Endothelial cell (in vitro differentiated cells): ENCODE measurements around the gene DCDC2C. TPM values are rescaled to one million over a fixed set of nuclear protein-coding genes. Genes with fewer than 3 reads are reported as not detected.

Source experiments
- DNase-seq: peaks from one replicate; pipeline ENCODE4 v3.0.0; 2021; ENCODE audit warnings: low spot score
- H3K27ac Mint-ChIP-seq: one replicate; pipeline ENCODE4 v1.8.0; 2021; ENCODE audit warnings: mixed read lengths, inconsistent platforms; ENCODE audit not compliant: unreplicated experiment
- H3K27me3 Mint-ChIP-seq: one replicate; pipeline ENCODE4 v1.8.0; 2021; ENCODE audit warnings: mild to moderate bottlenecking, moderate library complexity, mixed read lengths, inconsistent platforms; ENCODE audit not compliant: unreplicated experiment
- H3K36me3 Mint-ChIP-seq: one replicate; pipeline ENCODE4 v1.8.0; 2021; ENCODE audit warnings: mild to moderate bottlenecking, low read depth, mixed read lengths, inconsistent platforms; ENCODE audit not compliant: unreplicated experiment
- H3K4me1 Mint-ChIP-seq: one replicate; pipeline ENCODE4 v1.8.0; 2021; ENCODE audit warnings: mild to moderate bottlenecking, mixed read lengths, inconsistent platforms; ENCODE audit not compliant: unreplicated experiment
- H3K4me3 Mint-ChIP-seq: one replicate; pipeline ENCODE4 v1.8.0; 2021; ENCODE audit warnings: mild to moderate bottlenecking, mixed read lengths, inconsistent platforms; ENCODE audit not compliant: unreplicated experiment
- H3K9me3 Mint-ChIP-seq: one replicate; pipeline ENCODE4 v1.8.0; 2021; ENCODE audit warnings: mixed read lengths, inconsistent platforms; ENCODE audit not compliant: unreplicated experiment
- total RNA-seq: library from RNA; stranded (reverse); fragmentation: NEBNext Ultra II Directional; extraction: Animal tissue kit (Norgen Biotek cat#: 25700); gene quantifications from one replicate; pipeline ENCODE4 v1.2.1, GENCODE V29; 2021; ENCODE audit not compliant: unreplicated experiment
- TF ChIP-seq, protein P1 (sequence below): fragments of 200-600 bp; sonication (generic); IDR thresholded peaks from one replicate; pipeline ENCODE4 v1.5.0; 2021; ENCODE audit warnings: antibody characterized with exemption; ENCODE audit not compliant: unreplicated experiment

DCDC2C gene
- total RNA-seq, 1 donor from 2014 or later: not detected

DNA sequence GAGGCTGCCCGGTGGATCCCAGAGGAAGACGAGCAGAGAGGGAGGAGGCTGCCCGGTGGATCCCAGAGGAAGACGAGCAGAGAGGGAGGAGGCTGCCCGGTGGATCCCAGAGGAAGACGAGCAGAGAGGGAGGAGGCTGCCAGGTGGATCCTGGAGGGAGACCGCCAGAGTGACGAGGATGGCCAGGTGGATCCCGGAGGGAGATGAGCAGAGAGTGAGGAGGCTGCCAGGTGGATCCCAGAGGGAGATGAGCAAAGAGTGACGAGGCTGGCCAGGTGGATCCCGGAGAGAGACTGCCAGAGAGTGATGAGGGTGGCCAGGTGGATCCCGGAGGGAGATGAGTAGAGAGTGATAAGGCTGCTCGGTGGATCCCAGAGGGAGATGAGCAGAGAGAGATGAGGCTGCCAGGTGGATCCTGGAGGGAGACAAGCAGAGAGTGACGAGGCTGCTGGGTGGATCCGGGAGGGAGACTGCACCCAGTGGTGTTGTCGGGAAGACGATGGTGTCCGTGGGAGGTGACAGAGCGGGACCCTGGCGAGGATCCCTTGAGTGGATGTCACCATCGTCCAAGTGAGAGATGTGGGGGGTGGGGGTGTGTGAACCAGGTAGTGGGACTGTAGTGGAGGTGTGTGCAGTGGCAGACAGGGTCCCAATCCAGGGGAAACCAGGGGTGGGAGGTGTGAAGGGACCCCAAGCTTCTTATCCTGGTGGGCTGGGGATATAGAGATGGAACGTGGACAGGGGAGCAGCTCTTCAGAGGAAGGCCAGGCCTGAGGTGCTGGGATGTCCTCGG is 22.3 kb downstream of the DCDC2C start:
- peaks cover 8% of the 10 kb centered on the region for H3K4me1 Mint-ChIP-seq
- no peaks in the 10 kb centered on the region for H3K9me3 Mint-ChIP-seq
- H3K27ac Mint-ChIP-seq: no peak overlapping the region
- peaks cover 11% of the 10 kb centered on the region for H3K27me3 Mint-ChIP-seq
- H3K36me3 Mint-ChIP-seq: no peaks in the 10 kb centered on the region
- H3K4me3 Mint-ChIP-seq: no peak overlapping the region
- TF ChIP-seq, protein P1, sequence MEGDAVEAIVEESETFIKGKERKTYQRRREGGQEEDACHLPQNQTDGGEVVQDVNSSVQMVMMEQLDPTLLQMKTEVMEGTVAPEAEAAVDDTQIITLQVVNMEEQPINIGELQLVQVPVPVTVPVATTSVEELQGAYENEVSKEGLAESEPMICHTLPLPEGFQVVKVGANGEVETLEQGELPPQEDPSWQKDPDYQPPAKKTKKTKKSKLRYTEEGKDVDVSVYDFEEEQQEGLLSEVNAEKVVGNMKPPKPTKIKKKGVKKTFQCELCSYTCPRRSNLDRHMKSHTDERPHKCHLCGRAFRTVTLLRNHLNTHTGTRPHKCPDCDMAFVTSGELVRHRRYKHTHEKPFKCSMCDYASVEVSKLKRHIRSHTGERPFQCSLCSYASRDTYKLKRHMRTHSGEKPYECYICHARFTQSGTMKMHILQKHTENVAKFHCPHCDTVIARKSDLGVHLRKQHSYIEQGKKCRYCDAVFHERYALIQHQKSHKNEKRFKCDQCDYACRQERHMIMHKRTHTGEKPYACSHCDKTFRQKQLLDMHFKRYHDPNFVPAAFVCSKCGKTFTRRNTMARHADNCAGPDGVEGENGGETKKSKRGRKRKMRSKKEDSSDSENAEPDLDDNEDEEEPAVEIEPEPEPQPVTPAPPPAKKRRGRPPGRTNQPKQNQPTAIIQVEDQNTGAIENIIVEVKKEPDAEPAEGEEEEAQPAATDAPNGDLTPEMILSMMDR: no peak
- DNase-seq: no peak

DNA sequence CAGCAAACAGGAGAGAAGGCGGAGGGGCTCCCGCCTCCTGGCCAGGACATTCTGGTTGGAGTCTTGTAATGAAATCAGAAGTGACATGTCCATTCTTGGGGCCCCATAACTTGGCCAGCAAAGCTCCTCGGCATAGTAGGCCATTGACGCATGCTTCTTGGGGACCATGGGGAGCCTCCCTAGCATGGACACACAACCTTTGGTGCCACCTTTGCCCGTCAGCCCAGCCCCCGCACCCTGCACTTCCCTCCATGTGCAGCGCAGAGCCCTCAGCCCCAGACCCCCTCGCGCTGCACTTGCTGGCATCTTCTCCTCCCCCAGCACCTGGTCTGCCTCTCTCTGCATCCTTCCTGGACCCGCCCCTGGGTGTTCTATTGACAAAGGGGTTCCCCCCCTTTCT is 23.1 kb downstream of the DCDC2C start:
- Mint-ChIP-seq H3K36me3 (no peaks in the 10 kb centered on the region), H3K9me3 (no peaks in the 10 kb centered on the region), H3K27me3 (peaks cover 11% of the 10 kb centered on the region), H3K4me1 (peaks cover 8% of the 10 kb centered on the region), H3K4me3 (no peak overlapping the region), H3K27ac (no peak overlapping the region)
- TF ChIP-seq, protein P1: no peak
- no peak for DNase-seq

DNA sequence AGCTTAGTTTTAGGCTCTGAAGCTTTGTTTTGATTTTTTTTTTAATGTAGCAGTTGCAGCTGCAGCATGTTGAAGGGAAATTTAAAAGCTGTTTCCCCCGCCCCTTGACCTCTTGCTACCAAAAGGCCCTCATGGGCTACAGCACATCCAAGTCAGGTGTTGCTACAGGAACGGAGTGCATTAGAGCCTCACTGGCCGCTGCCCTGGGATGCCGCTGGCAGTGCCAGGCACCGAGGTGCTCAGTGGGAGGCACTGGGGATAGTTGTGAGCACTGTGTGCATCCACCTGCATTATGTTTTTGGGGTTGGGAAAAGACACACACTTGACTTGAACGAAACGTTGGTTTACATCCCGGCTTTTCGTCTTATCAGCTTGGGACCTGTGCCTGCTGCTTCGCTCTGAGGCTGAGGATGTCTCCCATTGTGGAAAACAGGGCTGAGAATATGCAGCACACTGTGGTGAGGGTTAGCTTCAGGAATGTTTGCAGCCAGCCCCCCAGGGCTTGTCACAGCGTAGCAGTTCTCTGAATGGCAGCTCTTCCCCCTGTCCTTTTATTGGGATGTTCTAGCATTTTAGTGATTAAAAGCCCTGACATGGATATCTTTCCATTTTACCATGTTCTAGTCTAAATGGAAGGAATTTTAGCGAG is 24.1 kb downstream of the DCDC2C start:
- Mint-ChIP-seq H3K27me3 (peaks cover 11% of the 10 kb centered on the region), H3K9me3 (no peaks in the 10 kb centered on the region)

DNA sequence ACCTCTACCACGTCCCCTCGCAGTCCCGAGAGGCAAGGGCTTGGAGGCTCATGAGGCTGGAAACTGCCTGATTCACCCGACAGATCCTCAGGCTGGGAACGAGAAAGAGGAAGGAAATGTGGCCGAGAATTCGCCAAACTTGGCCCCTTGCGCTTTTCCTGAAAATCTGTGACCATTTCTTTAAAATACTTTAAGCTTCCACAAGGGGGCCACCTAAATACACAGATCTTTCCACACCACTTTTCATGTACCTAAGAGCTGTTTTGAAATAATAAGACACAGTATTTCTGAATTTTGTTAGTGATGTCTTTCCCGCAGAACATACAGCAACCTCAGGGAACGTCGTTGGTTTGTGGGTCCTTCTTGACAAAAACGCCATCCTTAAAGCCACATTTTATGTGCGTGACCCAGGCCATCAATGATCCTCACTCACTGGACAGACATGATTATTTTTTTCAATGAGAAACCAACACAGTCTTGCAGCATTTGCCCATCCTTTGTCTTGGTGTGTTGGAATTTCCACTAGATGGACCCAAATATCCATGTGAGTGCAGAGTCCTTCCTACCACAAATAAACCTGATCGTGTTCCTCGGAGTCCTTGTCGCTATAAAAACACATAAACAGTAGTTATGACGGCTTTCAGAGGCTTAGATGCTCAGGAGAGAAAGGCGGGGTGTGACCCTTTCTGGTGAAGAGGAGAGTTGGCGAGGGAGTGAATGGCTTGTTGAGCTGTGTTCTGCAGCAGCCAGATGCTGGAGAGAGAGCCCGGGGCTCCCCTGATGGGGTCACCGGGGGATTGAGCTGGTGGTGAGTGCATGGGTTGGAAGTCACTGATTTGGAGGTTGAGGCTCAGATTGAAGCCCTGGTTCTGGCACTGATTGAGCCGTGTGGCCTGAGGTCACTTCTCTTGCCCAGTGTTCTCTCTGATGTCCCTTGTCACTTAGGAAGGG is 25.0 kb downstream of the DCDC2C start:
- Mint-ChIP-seq H3K4me1 (peaks cover 8% of the 10 kb centered on the region), H3K9me3 (no peaks in the 10 kb centered on the region), H3K4me3 (no peak overlapping the region), H3K27ac (peak overlapping the region; percentile 44), H3K27me3 (peaks cover 8% of the 10 kb centered on the region), H3K36me3 (no peaks in the 10 kb centered on the region)
- DNase-seq: peak; percentile 47
- TF ChIP-seq, protein P1: peak; percentile 80

More for the DNA sequence above, 24.1 kb downstream of the DCDC2C start:
- no peak for DNase-seq
- Mint-ChIP-seq H3K36me3 (no peaks in the 10 kb centered on the region), H3K4me3 (no peak overlapping the region), H3K4me1 (peaks cover 8% of the 10 kb centered on the region), H3K27ac (peak overlapping the region; percentile 44)
- TF ChIP-seq, protein P1: no peak
